SKM-1 (cell line): ENCODE results near the gene SIRT5.

Source experiments
- DNase-seq: peaks from one replicate; lab custom pipeline; 2025; ENCODE audit not compliant: unreplicated experiment; lab: John Stamatoyannopoulos, UW

The SIRT5 gene

DNA sequence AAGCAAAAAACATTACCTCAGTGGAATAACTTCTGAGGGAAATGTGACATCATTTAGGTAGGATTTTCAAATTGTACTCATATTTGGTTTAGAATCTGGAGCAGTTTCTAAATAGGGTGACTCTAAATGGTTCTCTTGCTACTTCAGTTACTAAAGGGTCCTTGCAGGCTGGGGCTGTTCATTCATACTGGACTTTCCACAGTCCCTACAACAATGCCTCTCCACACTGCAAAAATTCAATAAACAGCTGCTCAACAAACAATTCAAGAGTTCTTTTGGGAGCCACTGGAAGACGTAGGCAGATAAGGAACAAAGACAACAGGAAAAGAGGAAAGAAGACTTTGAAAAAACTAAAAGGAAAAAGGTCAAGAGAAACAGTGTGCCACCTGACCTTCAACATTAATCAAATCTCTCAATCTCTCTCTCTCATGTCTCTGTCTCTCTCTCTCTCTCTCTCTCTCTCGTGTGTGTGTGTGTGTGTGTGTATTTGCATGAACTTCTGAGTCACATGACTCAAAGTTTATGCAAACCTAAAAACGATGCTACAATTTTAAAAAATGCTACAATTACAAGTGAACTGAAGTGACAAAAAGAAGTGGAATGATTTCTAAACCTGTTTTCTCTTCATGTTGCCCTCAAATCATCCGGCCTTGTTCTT is 55.2 kb downstream of the SIRT5 start:
- no peak for DNase-seq

DNA sequence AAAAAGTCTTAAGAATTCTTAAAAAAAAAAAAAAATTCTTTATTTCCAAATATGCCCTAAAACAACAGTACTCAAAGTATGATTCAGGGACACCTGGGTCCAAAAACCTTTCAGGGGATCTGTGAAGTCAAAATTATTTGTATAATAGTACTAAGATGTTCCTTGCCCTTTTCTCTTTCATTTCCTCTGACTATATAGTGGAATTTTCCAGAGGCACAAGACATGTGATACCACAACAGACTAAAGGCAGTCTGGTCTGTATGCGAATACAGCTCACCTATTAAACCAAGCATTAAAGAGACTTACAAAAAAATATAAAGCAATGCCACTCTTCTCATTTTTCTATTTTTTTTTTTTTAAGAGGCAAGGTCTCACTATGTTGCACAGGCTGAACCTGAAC is 56.1 kb downstream of the SIRT5 start:
- no peak for DNase-seq

DNA sequence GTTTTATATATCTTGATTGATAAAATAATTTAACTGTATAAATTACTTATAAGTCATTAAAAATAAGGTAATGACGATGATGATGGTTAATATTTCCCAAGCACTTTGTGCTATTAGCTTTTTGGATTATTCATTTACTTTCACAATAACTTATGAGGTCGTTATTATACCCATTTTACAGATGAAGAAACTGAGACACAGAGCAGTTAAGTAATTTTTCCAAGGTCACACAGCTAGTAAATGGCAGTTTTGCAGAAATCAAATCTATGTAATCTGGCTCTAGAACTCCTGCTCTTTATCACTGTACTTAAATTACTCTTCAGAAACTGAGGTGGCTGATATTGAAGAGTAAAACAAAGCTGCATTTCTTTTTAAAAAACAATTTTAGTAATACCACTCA is 58.9 kb downstream of the SIRT5 start:
- no peak for DNase-seq

DNA sequence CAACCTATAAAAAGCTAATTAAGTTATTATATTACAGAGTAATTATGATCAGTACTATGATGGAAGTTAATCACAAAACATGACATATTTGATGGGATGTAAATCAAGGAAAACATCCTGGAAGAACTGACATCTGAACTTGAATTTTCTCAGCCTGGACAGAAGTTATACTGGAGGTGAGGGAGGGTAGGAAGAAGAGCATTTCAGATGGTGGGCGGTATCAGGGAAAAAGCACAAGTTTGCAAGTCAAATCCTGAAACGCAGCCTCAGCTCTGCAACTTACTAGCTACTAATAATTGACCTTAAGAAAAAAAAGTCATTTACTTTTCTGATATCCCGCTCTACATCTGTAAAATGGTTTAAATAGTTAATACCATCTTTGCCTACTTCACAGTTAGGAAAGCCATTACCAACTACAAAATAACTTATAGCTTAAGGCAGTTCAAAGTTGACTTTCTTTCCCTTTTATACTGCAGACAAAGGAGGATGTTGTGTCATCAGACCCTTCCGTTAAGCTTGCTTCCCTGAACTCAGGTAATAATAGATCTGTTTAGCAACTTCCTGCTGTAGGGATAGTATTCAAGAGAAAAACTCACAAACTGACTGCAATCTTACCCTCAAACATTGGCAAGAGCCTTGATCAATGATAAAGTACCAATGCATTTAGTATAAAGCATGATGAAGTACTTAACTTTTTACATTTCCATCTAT is 61.7 kb downstream of the SIRT5 start:
- DNase-seq = peak; percentile 80

DNA sequence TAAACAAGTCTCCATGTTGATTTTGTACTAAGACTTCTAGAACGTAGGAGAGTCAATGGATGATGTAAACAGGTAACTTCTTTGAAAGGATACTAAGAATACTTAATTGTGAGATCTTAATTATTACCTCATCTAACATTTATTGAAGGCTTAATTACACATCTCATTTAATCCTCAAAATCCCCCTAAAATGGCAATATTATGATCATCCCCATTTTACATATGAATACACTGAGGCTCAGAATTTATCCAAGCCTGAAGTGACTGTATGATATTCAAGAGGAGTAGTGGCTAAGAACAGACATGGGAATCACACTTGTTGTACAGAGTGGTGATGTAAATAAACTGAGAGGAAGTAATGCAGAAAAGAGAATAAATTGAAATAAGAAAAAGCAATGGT is 63.6 kb downstream of the SIRT5 start:
- DNase-seq = no peak

DNA sequence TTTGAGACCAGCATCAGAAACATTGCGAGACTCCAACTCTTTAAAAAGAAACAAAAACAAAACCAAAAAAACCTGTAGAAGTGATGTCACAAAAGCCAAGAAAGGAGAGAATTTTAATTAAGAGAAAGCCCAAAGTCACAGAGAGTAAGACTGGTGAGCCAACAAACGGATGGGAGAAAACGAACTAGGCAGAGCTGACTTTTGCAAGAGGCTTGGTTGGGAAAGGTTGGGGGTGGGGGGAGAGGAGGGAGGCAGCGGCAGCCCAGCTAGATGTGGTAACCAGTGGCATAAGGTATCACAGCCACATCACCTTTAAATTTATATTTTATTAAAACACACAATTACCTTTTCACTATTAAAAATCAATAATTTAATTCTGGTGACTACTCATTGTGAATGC is 64.2 kb downstream of the SIRT5 start:
- peak; percentile 79 for DNase-seq

DNA sequence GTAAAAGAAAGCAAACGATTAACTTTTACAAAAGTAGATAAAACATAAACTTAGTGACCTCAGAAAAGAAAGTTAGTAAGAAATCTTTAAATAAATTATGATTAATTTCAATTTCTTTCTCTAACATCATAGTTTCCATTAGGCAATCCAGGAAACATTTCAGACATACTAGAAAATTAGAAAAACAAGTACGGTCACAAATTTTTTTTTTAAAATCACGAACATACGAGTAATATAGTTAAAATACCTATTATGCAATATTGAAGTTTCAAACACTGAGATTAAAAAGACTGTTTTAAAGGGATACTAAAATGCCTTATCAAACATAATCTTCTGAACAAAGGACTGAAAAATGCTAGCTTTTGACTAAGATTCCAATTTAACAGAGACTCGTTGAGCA is 66.9 kb downstream of the SIRT5 start:
- no peak for DNase-seq

DNA sequence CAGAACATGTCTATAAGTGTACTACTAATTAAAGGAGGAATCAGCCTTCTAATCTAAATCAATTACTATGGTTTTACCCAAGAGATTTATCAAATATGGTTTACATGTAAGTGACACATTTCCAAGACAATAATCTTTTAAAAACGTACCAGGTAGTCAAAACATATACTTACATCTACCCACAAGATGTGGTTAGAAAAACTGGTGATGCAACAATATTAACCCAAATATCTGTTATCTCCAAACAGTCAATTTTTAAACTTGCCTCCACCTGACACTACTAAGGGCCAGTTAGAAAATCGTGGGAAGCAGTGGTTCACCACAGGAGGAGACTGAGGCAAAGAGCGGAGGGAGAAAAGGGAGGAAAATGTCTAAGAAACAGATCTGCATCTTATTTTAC is 68.7 kb downstream of the SIRT5 start:
- no peak for DNase-seq

DNA sequence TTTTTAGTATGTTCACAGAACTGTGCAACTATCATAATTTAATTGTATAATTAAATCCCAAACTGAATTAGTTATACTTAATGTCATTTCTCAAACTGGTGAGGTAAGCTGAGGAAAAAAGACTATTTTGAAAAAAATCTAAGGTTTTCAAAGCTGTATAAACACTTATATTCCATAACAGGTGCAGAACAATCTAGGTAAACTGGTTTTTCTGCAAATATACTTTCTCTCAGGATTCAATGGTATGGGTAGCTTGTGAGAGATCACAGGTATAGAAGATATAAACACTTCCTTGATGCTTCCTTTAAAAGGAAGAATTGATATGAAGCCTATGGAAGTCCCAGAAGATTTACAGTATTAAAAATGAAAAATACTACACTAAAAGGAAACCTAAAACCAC is 74.4 kb downstream of the SIRT5 start:
- no peak for DNase-seq

DNA sequence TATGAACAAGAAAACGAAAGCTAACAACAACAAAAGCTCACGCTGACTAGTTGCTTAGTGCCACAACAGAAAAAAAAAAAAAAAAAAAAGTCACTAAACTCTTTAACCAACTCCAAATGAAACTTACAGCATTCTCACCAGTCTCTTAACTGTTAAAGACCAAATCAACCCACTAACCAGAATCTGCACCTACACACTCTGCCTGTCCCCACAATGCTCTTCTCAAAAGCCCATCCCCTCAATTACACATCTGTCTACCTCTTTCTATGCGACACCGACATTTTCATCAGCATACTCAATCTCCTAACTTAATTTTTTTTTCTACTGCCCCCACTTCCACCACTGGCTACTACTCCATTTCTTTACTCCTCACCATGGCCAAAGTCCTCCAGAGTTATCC is 75.0 kb downstream of the SIRT5 start:
- no peak for DNase-seq

DNA sequence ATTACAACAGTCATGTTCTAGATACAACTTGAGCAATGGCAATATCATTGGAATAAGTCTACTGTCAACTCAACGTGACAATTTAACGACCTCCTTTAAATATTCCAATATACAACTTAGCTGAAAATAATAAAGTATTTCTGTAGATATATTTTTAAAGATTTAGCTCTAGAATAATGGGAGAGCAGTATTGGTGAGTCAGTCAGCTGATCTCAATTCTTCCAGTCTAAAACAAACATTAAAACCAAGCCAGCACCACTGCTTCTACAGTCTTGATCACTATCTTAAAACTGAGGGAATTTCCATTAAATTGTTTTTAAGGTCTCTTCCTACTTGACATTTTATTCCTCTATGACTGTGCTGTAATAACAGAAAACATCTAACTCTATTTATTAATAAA is 78.9 kb downstream of the SIRT5 start:
- DNase-seq = no peak

DNA sequence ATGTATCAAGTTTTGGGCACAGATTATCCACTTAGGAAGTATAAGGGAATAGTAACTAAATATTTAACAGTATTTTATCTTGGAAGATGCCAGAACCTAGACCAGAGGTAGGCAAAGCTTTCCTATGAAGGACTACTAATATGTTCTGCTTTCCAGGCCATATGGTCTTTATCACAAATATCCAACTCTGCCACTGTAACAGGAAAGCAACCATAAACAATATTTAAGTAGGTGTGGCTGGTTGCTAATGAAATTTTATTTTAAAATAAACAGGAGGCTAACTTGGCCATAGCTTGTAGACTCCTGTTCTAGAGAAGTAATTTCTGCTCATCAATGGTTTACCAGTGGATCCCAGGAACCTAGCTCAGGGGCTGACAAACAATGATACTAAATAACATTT is 80.1 kb downstream of the SIRT5 start:
- no peak for DNase-seq

DNA sequence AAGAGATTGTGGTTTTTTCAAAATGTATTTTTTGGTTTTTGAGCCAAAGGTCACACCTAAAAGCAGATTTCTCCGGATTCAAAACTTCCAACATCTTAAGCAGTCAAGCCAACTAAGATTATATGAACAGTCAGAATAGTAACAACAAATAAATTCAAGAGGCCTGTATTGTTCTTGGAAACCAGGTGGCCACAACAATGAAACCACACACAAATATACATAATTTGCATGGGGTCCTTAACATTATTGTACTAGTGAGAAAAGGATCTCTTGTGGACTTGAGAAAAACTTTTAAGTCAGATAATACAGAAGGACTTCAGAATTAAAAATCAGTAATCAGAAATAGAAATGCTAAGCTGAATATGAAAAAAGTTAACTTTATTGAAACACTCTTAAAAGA is 81.3 kb downstream of the SIRT5 start:
- no peak for DNase-seq

DNA sequence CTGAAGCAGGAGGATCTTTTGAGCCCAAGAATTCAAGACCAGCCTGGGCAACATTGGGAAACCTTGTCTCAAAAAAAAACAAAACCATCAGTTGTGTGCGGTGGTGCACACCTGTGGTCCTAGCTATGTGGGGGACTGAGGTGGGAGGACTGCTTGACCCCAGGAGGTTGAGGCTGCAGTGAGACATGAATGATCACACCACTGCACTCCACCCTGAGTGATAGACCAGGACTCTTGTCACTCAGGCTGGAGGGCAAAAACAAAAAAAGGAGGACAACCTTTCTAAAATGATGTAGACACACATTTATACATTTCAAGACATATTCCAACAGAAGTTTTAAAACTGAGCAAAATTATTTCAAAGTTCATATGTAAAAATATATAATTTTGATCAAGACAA is 85.9 kb downstream of the SIRT5 start:
- DNase-seq = no peak

DNA sequence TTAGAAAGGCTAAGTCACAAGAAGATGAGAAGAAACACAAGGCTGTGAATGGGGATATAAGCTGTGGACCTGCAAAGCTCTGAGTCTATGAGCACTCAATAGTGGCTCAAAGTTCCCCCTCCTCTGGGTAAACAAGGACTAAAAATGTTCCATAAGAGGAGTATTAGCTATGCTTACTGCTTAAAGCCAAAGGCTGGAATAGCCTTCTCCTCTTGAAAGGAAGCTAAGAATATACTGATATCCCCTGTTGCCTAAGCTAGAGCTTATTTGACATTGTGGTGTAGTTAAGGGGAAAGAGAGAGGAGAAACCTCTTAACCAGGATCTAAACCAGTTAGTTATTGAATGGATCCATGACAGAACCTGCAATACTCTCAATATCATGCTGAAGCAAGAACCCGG is 86.5 kb downstream of the SIRT5 start:
- DNase-seq = no peak

DNA sequence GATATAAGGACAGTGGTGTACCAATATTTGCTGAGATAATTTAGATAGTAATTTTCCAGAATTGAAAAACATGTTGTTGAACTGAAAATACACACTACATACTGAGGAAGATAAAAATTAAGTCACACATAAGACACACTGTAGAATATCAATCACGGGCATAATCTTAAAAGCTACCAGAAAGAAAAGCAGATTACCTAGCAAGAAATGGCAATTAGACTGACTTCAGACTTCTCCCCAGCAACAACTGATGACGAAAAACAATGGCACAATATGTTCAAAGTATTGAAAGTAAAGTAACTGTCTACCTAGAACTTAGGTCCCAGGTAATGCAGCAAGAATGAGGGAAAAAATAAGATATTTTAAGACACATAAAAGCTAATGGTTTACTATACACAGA is 87.2 kb downstream of the SIRT5 start:
- no peak for DNase-seq

DNA sequence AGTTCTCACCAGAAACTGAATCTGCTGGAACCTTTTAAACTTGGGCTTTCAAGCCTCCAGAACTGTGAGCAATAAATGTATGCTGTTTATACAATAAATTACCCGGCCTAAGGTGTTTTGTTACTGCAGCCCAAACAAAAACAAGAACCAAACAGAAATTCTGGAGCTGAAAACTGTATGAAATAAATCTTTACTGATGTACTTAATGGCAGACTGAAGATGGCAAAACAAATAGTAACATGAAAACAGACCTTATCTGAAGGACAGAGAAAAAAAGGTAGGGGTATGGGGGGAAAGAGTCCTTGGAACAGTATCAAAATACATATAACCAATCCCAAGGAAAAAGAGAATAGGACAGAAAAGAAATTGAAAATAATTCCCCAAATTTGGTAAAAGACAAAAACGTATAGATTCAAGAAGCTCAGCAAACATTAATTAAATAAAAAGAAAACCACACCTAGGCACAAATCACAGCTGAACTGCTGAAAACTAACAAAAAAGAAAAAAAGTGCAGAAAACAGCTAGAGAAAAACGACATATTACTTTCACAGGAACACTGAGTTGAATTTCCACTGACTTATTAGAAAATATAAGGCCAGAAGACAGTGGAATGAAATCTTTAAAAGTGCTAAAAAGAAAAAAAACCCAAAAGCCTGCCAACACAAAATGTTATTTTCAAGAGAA is 88.4 kb downstream of the SIRT5 start:
- DNase-seq = no peak

DNA sequence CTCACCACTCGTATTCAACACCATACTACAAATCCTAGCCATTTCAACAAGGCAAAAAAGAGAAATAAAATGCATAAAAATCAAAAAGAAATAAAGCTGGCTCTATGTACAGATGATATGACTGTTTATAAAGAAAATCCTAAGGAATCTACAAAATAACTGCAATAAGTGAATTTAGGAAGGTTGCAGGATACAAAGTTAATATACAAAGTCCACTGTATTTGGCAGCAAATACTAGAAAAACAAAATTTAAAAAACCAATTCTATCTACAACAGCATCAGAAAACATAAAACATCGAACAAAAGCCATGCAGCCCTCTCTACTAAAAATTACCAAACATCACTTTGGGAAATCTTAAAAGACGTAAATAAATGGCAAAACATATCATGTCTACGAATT is 89.6 kb downstream of the SIRT5 start:
- no peak for DNase-seq
